Measurements from ENCODE around the gene ZNF845.
"Not testable (repeated sequence)": the region's sequence is repeated elsewhere in the genome, so short reads cannot be mapped to it uniquely, and the experiment has no call there.

ZNF845 gene

GRCh38 chr19:53333463-53334449 lies at the start of gene ZNF845:
Gene ZNF845, plus strand, starts transcription at chr19:53333749. Its CDS starts 7,559 bp downstream, at chr19:53341308.
- peak; percentile 74 for DNase-seq (ENCODE audit: low read depth)
- H3K4me3 ChIP-seq (ENCODE audit: low read depth, low read length): peak within 1 kb of the TSS; percentile 81

GRCh38 chr19:53285087-53285486 lies 48.5 kb upstream of the ZNF845 start:
- no peak overlapping the region for H3K4me3 ChIP-seq (ENCODE audit: low read depth, low read length)
- DNase-seq (ENCODE audit: low read depth): no peak

DNA sequence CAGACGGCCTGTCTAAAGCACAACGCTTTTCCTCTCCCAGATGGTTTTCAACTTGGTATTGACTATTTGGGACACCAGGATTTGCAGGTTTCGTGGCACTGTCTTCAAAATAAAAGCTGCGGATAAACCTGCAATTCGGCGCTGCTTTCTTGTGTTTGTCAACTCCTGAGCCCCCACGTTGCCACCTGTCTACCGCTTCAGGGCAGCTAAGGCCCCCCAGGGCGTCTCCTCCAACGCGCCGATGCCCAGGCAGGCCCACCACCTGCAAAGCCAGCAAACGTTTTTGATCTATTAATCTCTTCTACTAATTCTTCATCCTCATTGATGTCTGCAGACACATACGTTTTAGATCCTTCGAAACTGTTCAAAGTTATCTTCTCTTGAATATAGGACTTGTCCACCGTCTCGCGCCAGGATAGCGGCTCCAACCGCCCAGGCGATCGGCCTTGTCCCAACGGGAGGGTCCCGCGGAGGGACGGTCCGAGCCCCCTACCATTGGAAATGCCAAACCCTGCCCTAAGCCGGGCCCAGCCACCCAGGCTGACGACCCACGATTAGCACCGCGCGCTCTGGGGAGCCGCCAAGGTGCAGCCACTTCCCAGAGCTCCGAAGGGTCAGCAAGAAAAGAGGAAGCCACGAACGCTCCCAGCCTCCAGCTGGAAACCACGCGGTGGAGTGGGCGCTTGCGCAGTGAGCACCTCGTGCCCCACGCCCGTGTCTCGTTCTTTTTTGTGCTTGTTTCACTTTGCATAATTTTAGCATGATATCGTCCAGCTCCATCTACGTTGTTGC lies 42.6 kb upstream of the ZNF845 start:
- H3K4me3 ChIP-seq (ENCODE audit: low read depth, low read length): no peak overlapping the region
- DNase-seq (ENCODE audit: low read depth): no peak

DNA sequence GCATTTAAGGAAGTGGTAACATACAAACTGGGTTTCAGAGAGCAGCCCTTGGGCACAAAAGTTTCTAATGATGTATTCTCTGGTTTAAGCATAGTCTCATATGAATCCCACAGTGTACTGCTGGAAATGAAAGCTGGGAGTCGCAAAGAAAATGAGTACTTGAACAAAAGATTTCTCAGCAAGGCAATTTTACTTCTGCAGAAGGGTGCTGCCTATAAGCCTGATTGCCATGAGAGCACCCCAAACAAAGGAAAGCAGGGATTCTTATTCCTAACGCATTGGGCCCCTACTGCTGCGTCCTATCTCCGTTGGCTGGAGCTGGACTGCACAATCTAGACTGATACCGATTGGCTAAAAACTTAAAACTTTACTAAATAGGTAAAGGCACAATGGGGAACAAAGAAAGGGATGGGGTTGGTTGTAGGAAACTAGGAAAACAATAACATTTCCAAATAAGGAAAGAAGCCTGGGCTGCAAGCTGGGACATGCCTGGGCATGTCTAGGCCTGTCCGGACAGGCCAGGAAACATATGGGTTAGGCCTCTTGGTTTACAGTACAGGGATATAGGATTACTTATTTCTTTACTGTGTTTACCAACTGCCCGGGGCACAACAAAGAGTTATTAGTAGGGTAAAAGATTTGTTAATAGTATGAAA lies 38.6 kb upstream of the ZNF845 start:
- no peak for DNase-seq (ENCODE audit: low read depth)

DNA sequence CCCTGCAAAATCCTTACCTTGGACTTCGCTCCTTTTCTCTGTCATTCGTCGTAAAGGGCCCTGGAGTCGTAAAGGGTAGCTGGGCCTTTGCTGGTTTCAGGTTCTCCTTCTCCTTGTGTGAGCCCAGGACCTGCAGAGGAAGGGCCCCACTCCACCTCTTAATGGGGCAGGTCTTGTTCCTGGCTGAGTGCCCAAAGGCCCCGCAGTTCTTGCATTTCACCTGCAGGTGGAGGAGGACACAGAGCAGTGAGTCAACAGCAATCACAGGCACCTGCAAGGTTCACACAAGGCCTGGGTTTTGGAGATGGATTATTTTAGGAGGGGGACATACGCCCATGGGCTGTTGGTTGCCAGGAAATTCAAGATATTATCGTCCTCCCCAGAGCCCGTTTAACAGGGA lies 32.2 kb upstream of the ZNF845 start:
- DNase-seq (ENCODE audit: low read depth); H3K4me3 ChIP-seq (ENCODE audit: low read depth, low read length): not testable (repeated sequence)

More for the DNA sequence above, 38.6 kb upstream of the ZNF845 start:
- no peak overlapping the region for H3K4me3 ChIP-seq (ENCODE audit: low read depth, low read length)

DNA sequence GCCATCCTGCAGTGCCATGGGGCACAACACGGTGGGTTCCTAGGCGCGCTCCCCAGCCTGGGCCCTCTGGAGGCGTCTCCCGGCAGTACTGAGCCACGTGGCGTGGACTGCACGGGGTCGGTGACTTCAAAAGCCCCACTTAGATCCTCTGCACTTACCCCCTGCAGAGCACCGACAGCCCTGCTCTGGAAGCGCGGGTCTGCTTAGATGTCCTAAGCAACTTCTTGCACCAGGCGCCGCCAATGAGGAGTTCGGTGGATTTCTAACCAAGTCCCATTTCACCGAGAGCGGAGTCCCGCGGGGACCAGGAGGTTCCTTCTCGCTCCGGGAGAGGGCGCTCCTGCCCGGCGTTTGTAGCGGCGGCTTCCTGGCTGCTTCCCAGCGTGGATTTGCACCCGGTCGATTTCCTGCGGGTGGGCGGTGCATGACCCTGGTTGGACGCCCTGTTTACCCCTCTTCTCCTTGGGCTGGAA lies 25.2 kb upstream of the ZNF845 start:
- H3K4me3 ChIP-seq (ENCODE audit: low read depth, low read length): peak overlapping the region; percentile 18
- DNase-seq (ENCODE audit: low read depth): no peak

DNA sequence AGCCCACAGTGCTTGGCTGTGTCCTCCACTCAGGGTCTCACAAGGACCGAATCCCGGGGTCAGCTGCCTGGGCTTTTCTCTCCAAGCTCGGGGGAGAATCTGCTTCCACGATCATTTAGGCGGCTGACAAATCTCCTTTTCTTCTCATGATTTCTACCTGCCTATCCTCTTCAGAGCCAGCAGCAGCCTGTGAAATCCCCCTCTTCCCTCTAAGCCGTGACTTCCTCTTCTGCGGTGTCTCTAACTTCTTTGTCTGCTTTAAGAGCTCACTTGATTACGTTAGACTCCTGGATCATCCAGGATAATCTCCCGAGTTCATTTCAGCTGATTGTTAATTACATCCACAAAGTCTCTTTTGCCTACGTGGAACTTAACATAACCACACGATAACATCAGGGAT lies 22.5 kb upstream of the ZNF845 start:
- no peak overlapping the region for H3K4me3 ChIP-seq (ENCODE audit: low read depth, low read length)
- no peak for DNase-seq (ENCODE audit: low read depth)

DNA sequence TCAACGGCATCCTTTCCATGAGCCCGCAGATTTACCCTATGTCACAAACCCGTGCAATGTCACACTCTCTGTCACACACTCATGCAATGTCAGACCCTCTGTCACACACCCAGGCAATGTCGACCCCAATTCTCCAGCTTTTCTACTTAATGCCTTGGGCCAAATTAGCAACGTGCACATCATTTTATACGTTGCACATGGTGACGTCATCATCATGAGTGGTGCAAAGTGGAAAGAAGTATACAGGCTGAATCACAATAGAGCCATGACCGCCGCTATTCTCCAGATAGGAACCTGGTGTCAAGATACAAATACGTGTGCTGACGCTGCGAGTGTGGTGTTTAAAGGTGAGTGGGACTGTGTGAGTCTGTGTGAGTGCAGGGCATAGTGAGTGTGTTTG lies 21.7 kb upstream of the ZNF845 start:
- no peak for DNase-seq (ENCODE audit: low read depth)
- no peak overlapping the region for H3K4me3 ChIP-seq (ENCODE audit: low read depth, low read length)

DNA sequence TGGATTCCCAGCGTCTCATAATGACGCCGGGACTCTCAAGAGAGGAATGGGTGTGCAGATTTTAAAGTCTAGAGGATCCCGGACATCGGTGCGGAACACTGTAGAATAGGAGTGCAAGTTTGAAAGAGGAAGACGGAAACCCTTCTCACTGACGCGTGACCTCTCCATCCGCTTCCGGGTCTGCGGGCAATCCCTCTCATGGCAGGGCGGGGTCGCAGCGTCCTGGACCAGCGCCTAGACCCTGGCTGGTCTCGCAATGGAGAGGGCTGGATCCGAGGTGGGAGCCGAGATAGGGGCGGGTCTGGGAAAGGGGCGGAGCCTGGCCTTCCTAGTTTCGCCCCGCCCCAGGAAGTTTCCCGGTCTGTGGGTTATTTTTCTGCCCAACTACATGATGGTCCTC lies 4.6 kb upstream of the ZNF845 start:
- H3K4me3 ChIP-seq (ENCODE audit: low read depth, low read length): no peak overlapping the region
- no peak for DNase-seq (ENCODE audit: low read depth)

- H3K4me3 ChIP-seq (ENCODE audit: low read depth, low read length): no peak overlapping the region
- DNase-seq (ENCODE audit: low read depth): no peak
Observed at GRCh38 chr19:53332484-53332883, 1.1 kb upstream of the ZNF845 start.

GRCh38 chr19:53333066-53333462 lies 485 bp upstream of the ZNF845 start:
- H3K4me3 ChIP-seq (ENCODE audit: low read depth, low read length): peak overlapping the region; percentile 81
- peak; percentile 3 for DNase-seq (ENCODE audit: low read depth)

GRCh38 chr19:53344403-53344802 lies 10.9 kb downstream of the ZNF845 start:
- not testable (repeated sequence) for H3K4me3 ChIP-seq (ENCODE audit: low read depth, low read length); DNase-seq (ENCODE audit: low read depth)

DNA sequence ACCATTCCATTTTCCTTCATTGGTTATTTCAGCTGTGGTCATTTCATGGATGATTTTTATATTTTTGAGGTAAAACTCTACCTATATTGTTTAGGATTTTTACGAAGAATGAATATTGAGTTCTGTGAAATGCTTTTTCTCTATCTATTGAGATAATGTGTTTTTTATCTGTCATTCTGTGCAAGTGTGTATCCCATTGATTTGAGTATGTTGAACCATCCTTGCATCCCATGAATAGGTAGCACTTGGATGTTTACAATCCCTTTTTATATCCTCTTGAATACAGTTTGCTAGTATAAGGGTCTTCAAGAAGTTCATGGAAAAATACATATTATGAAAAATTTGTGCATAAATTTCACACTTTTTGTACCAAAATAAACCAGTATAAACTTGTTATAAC lies 22.2 kb downstream of the ZNF845 start:
- DNase-seq (ENCODE audit: low read depth): no peak
- H3K4me3 ChIP-seq (ENCODE audit: low read depth, low read length): no peak overlapping the region

DNA sequence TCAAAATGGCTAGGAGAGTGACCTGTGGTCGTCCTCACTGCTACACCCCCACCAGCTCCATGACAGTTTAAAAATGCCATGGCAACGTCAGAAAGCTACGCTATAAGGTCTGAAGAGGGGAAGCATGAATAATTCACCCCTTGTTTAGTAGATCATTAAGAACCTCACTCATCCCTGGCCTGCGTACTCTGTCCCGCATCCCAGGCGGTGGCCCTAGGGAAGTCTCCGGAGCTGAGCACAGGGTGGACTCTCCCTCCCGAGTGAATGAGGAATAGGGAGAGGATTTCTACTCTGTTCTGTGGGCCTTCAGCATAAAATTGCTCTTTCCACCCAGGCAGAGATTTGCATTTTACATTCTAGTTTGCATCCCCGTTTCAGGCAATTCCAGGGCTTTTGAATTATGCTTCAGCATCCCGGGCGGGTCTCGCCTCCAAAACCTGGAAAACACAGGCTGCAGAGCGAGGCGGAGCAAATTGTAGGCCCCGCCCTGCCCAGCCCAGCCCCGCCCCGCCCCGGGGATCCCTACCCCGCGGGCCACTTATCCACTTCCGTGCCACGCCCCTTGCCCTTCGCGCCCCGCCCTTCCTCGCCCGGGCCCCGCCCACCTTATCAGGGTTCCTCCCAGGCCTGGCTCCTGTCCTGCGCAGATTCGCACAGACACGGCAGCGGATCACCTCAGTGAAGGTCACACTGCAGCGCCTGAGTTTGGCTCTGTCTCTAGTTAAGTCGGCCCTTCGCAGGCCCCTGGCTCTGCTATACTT lies 24.5 kb downstream of the ZNF845 start:
- H3K4me3 ChIP-seq (ENCODE audit: low read depth, low read length): no peak overlapping the region
- no peak for DNase-seq (ENCODE audit: low read depth)

- H3K4me3 ChIP-seq (ENCODE audit: low read depth, low read length); DNase-seq (ENCODE audit: low read depth): not testable (repeated sequence)
Observed at GRCh38 chr19:53360056-53360455, 26.5 kb downstream of the ZNF845 start.

DNA sequence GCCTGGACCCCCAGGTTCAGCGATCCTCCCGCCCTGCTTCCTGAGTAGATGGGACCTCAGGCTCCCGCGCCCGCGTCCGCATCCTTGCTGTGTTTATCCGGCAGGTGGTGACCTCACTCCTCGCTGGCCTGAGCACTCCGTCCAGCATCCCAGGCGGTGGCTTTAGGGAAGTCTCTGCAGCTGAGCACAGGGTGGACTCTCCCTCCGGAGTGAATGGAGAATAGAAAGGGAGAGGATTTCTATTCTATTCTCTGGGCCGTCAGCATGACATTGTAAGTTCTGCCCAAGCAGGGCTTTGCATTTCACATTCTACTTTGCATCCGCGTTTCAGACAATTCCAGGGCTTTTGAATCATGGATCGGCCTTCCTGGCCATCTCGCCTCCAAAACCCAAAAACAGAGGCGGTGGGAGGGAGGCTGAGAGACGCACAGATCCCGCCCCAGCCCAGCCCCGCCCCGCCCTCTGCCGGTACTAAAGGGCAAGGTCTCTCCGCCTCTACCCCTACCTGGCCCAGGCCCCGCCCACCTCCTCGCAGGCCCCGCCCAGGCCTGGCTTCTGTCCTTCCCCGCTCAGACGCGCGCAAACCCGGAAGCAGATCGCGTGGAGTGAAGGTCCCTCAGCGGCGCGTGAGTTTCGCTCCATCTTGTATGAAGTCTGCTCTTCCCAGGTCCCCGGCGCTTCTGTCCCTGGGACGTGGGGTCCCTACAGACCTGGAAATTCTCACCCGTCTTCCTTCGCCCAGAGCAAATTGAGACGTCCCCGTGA lies 31.8 kb downstream of the ZNF845 start, which contains the start of gene ZNF525:
ZNF525 (plus strand) TSS at position 572 of the 765 bp plus-strand sequence. CDS start 6,577 bp downstream, outside the sequence.
- DNase-seq (ENCODE audit: low read depth): peak; percentile 28
- H3K4me3 ChIP-seq (ENCODE audit: low read depth, low read length): peak within 1 kb of the TSS; percentile 79

DNA sequence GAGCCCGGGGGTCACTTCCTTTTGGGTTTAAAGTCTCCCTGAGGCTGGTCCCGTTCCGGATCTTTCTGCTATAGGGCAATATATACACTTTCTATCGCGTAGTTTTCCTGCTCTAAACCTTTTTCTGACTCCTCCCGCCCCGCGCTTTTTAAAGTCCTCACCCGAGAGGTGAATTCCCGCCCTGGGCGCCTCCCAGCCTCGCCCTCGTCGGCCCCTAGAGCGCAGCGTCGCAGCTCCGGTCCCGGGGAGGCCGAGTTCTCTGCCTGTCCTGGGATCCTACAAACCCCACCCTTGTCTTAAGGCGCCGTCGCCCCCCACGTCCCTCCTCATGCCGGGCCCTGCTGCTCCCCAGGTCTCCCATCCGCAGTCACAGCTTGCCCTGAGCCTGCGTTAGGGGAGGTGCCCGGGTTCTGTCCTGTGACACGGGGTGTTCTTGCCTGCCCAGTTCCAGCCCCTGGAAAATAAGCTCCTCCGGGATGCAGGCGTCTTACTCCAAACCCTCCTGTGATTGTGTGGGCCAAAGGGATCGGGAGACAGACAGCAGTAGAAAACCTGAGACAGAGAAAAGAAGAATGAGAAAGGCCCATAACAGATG lies 32.4 kb downstream of the ZNF845 start:
- peak overlapping the region; percentile 79 for H3K4me3 ChIP-seq (ENCODE audit: low read depth, low read length)
- DNase-seq (ENCODE audit: low read depth): no peak

- H3K4me3 ChIP-seq (ENCODE audit: low read depth, low read length): no peak overlapping the region
- DNase-seq (ENCODE audit: low read depth): no peak
Observed at GRCh38 chr19:53372196-53372595, 38.6 kb downstream of the ZNF845 start.
